RCC 7860 (cell line): ENCODE data around the gene MRFAP1.

Source experiments
- DNase-seq: peaks from one replicate; pipeline ENCODE4 v3.0.0-alpha.2; 2015; ENCODE audit warnings: low spot score
- FAIRE-seq: peaks from 2 replicates; lab custom pipeline; 2012; peaks lifted over from hg19 to GRCh38; lab: Jason Lieb, UNC

Gene MRFAP1

GRCh38 chr4:6640292-6641163, at the start of gene MRFAP1:
Gene MRFAP1, plus strand, starts transcription at chr4:6640685. Its CDS starts 178 bp downstream, at chr4:6640863.
- FAIRE-seq, result no peak

GRCh38 chr4:6591313-6591712, 49.2 kb upstream of the MRFAP1 start:
- no peak for FAIRE-seq
- no peak for DNase-seq

More at GRCh38 chr4:6640292-6641163, at the start of gene MRFAP1:
- peak; percentile 87 for DNase-seq

GRCh38 chr4:6591781-6592180, 48.7 kb upstream of the MRFAP1 start:
- no peak for FAIRE-seq
- no peak for DNase-seq

- FAIRE-seq, result no peak
- no peak for DNase-seq
Observed at GRCh38 chr4:6592804-6593563, 47.5 kb upstream of the MRFAP1 start.

- DNase-seq (no peak), FAIRE-seq (no peak)
Observed at GRCh38 chr4:6594341-6594740, 46.1 kb upstream of the MRFAP1 start.

GRCh38 chr4:6594826-6595355, 45.6 kb upstream of the MRFAP1 start:
- FAIRE-seq, result no peak
- DNase-seq, result no peak

GRCh38 chr4:6595897-6596537, 44.5 kb upstream of the MRFAP1 start:
- FAIRE-seq, result no peak
- DNase-seq, result no peak

GRCh38 chr4:6596948-6597347, 43.5 kb upstream of the MRFAP1 start:
- no peak for DNase-seq

GRCh38 chr4:6598127-6598526, 42.4 kb upstream of the MRFAP1 start:
- FAIRE-seq (no peak), DNase-seq (no peak)

More at GRCh38 chr4:6596948-6597347, 43.5 kb upstream of the MRFAP1 start:
- no peak for FAIRE-seq

GRCh38 chr4:6598641-6599040, 41.8 kb upstream of the MRFAP1 start:
- DNase-seq (no peak), FAIRE-seq (no peak)

- DNase-seq, result no peak
- no peak for FAIRE-seq
Observed at GRCh38 chr4:6601661-6602250, 38.7 kb upstream of the MRFAP1 start.

GRCh38 chr4:6602289-6602688, 38.2 kb upstream of the MRFAP1 start:
- DNase-seq (no peak), FAIRE-seq (no peak)

GRCh38 chr4:6603128-6603527, 37.4 kb upstream of the MRFAP1 start:
- DNase-seq (no peak), FAIRE-seq (no peak)

GRCh38 chr4:6605114-6605513, 35.4 kb upstream of the MRFAP1 start:
- DNase-seq (no peak), FAIRE-seq (no peak)

GRCh38 chr4:6605605-6606004, 34.9 kb upstream of the MRFAP1 start:
- no peak for FAIRE-seq
- DNase-seq, result no peak

GRCh38 chr4:6606465-6607235, 33.8 kb upstream of the MRFAP1 start:
- no peak for FAIRE-seq
- no peak for DNase-seq

GRCh38 chr4:6607368-6608055, 33.0 kb upstream of the MRFAP1 start:
- DNase-seq (no peak), FAIRE-seq (no peak)

- DNase-seq, result no peak
- no peak for FAIRE-seq
Observed at GRCh38 chr4:6608758-6609414, 31.6 kb upstream of the MRFAP1 start.
